Duodenal mucosa (tissue), 2 donors: Measurements from ENCODE around the gene SDK1.

Experiments
- H3K27ac ChIP-seq: one replicate; pipeline ENCODE4 v1.7.0; 2013; ENCODE audit warnings: low read depth, low read length
- H3K27me3 ChIP-seq, 2 donors: one replicate each; pipeline ENCODE4 v1.7.0; 2013; ENCODE audit warnings: low read length in 2 of 2, control low read depth in 1 of 2; ENCODE audit not compliant: insufficient read depth in 2 of 2, control insufficient read depth in 1 of 2
- H3K36me3 ChIP-seq, 2 donors: one replicate each; pipeline ENCODE4 v1.7.0; 2013; ENCODE audit warnings: low read length in 2 of 2, control low read depth in 1 of 2; ENCODE audit not compliant: insufficient read depth in 2 of 2, control insufficient read depth in 1 of 2
- H3K4me1 ChIP-seq, 2 donors: one replicate each; pipeline ENCODE4 v1.7.0; 2013; ENCODE audit warnings: low read length in 2 of 2, control low read depth in 1 of 2; ENCODE audit not compliant: insufficient read depth in 2 of 2, control insufficient read depth in 1 of 2
- H3K4me3 ChIP-seq, 2 donors: one replicate each; pipeline ENCODE4 v1.7.0; 2013; ENCODE audit warnings: low read length in 2 of 2, low read depth in 1 of 2
- H3K9ac ChIP-seq, 2 donors: one replicate each; pipeline ENCODE4 v1.7.0; 2013; ENCODE audit warnings: low read length in 2 of 2, low read depth in 1 of 2
- H3K9me3 ChIP-seq, 2 donors: one replicate each; pipeline ENCODE4 v1.7.0; 2013; ENCODE audit warnings: low read length in 2 of 2, control low read depth in 1 of 2; ENCODE audit not compliant: control insufficient read depth in 1 of 2

Gene SDK1

DNA sequence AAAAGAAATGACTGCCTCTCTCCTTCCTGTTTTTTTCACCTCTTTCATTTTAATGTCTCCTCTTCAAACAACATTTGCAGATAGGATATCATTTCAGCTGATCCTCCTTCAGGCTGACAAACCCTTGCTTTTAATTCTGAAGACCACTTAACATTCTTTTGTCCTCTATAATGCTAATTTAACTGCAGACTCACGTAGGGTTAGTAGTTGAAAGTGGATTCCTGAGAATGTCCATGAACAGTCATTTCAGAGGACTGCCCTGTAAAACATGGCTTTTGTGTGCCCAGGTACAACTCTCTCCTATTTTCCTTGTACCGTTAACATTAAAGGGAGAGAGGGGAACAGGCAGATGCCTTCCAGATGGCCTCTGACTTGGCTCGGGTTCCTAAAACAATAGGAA, 524.4 kb downstream of the SDK1 start:
- H3K4me3 ChIP-seq = no peak overlapping the region
- no peaks in the 10 kb centered on the region for H3K4me1 ChIP-seq
- H3K27ac ChIP-seq = no peak overlapping the region
- H3K27me3 ChIP-seq = no peaks in the 10 kb centered on the region
- no peaks in the 10 kb centered on the region for H3K36me3 ChIP-seq
- no peak overlapping the region for H3K9ac ChIP-seq
- no peaks in the 10 kb centered on the region for H3K9me3 ChIP-seq

DNA sequence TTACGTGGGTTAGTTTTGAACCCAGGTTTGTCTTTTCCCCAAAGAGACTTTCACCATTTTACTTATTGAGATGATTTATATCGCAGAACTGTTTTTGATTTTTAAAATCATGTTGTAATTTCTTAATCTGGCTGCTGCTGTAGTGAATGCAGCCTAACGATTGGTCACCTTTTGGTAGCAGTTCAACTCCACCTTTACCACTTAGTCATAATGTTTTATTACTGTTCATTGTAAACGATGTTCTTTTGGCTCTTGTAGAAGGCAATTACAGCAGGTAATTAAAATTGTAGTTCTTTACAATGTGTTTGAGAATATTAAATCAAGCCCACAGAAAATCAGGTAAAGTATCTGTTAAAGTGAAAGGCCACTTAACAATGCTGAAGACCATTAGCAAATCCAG, 531.1 kb downstream of the SDK1 start:
- no peak overlapping the region for H3K4me3 ChIP-seq
- no peaks in the 10 kb centered on the region for H3K27me3 ChIP-seq
- H3K27ac ChIP-seq = no peak overlapping the region
- H3K4me1 ChIP-seq = no peaks in the 10 kb centered on the region
- H3K36me3 ChIP-seq = no peaks in the 10 kb centered on the region
- H3K9ac ChIP-seq = no peak overlapping the region
- no peaks in the 10 kb centered on the region for H3K9me3 ChIP-seq

DNA sequence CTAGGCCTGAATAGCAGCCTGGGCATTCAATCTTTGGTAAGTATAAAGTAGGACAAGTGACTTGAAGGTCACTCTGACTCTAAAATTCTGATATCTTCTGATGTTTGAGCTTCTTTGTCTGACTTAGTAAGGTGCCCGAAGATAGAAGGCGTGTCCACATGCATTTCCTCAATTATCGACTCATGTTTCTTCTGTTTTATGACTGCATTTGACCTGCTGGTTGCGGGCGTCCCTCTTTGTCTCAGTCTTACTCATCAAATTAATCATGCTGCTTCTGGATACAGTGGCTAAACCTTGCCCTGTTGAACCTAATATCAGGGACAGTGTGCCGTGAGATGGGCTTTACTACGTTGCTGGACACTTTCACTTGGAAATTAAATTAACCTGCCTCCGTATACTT, 534.1 kb downstream of the SDK1 start:
- H3K4me1 ChIP-seq = no peaks in the 10 kb centered on the region
- H3K36me3 ChIP-seq = no peaks in the 10 kb centered on the region
- no peak overlapping the region for H3K4me3 ChIP-seq
- no peaks in the 10 kb centered on the region for H3K27me3 ChIP-seq
- no peaks in the 10 kb centered on the region for H3K9me3 ChIP-seq
- no peak overlapping the region for H3K27ac ChIP-seq
- no peak overlapping the region for H3K9ac ChIP-seq

DNA sequence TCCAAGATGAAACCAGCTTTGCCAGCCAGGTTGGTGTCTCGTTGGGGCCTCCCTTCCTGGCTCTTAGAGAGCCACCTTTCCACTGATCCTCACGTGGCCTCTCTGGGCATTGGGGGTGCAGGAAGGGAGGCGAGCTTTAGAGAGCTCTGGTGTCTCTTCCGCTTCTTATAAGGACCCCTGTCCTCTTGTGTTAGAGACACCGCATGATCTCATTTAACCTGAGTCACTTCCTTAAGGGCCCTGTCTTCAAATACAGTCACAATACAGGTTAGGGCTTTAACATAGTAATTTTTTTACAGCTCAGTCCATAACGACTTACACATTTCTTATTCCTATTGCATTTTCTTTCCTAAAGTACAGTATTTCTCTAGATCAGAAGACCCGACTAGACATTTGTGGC, 535.8 kb downstream of the SDK1 start:
- Histone ChIP-seq H3K36me3 (no peaks in the 10 kb centered on the region), H3K9me3 (no peaks in the 10 kb centered on the region), H3K27me3 (no peaks in the 10 kb centered on the region), H3K4me3 (no peak overlapping the region), H3K4me1 (no peaks in the 10 kb centered on the region), H3K9ac (no peak overlapping the region), H3K27ac (no peak overlapping the region)

DNA sequence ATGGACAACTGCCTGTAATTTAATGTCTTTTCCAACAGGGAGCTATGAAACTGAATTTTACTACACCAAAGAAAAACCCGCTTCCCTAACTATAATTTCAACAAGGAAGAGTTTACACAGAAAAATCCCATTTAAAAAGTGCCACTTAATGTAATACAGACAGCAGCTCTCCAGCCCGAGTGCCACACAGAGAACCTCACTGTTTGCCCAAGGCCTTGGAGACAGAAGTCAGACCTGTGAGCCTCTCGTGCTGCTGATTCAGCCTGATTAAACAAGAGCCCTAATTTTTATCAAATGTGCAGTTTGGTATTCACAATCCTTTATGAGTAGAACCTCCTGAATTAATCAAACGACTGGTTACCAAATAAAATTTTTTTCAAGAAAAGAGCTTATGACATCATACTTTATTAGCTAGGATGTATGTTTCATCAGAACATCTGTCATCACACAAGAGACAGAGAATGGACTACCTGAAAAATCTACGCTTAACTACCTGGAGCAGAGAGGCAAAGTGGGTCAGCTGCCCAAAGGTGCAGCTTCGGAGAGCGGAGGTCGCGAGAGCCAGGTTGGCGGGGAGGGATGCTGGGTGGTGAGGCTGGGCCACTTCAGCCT, 543.6 kb downstream of the SDK1 start:
- H3K27me3 ChIP-seq = no peaks in the 10 kb centered on the region
- H3K36me3 ChIP-seq = no peaks in the 10 kb centered on the region
- H3K9me3 ChIP-seq = no peaks in the 10 kb centered on the region
- H3K9ac ChIP-seq = no peak overlapping the region
- no peaks in the 10 kb centered on the region for H3K4me1 ChIP-seq
- no peak overlapping the region for H3K4me3 ChIP-seq
- H3K27ac ChIP-seq = no peak overlapping the region

DNA sequence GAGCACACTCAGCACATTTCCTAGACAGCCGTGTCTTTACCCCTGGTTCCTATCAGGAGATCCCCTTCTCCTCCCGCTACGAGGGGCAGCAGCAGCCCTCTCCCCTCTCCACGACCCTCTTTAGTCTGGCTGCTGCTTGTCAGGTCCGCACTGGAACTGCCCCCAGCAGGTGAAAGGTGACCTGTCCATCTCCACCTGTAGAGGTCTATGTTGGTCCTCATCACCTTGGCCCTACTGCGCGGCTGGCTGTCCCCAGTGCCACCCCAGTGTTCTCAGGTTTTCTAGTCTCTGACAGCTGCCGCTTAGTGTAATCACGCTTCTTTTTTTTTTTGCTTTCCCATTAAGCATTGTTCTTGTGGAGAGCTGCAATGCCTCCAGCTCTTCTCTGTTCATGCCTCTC, 545.7 kb downstream of the SDK1 start:
- Histone ChIP-seq H3K27me3 (no peaks in the 10 kb centered on the region), H3K36me3 (no peaks in the 10 kb centered on the region), H3K27ac (no peak overlapping the region), H3K4me1 (no peaks in the 10 kb centered on the region), H3K9me3 (no peaks in the 10 kb centered on the region), H3K9ac (no peak overlapping the region), H3K4me3 (no peak overlapping the region)

DNA sequence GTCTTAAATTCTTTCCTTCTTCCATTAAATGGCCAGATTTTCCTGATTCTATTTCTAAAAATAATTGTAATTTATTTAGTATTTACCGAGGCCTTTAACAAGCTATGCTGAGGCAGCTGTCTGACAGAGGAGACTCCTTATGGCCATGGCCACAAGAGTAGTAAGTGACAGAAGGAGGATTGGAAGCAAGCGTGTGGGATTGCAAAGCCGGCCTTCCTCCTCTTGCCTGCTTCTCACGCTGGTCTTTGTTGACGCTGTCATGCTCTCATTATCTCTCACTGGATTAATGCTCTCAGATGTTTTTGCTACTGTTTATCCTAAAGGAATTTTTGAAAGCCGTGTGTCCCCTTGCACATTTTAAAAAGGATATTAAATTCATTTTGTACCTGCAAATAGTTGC, 546.3 kb downstream of the SDK1 start:
- H3K36me3 ChIP-seq = no peaks in the 10 kb centered on the region
- H3K9ac ChIP-seq = no peak overlapping the region
- no peaks in the 10 kb centered on the region for H3K9me3 ChIP-seq
- no peak overlapping the region for H3K27ac ChIP-seq
- H3K4me3 ChIP-seq = no peak overlapping the region
- H3K27me3 ChIP-seq = no peaks in the 10 kb centered on the region
- no peaks in the 10 kb centered on the region for H3K4me1 ChIP-seq

DNA sequence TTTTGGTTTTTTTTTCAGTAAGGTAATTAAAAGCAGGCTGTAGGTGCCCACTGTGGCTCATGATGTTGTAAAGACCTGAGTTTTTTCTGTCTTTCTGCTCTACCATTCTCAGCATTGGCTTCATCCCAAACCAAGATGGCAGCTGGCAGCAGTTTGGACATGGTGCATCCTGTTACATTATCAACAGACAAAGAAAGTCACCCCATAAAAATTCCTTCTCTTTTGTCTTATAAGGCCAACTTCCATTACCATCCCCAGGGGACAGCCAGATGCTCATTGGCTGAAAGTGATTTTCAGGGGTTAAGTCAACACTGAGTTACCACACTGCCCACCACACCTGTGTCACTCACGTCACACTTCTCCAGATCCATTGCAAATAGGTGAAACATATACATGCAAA, 558.4 kb downstream of the SDK1 start:
- no peaks in the 10 kb centered on the region for H3K4me1 ChIP-seq
- H3K4me3 ChIP-seq = no peak overlapping the region
- no peaks in the 10 kb centered on the region for H3K27me3 ChIP-seq
- H3K27ac ChIP-seq = no peak overlapping the region
- no peaks in the 10 kb centered on the region for H3K36me3 ChIP-seq
- no peak overlapping the region for H3K9ac ChIP-seq
- H3K9me3 ChIP-seq = no peaks in the 10 kb centered on the region

DNA sequence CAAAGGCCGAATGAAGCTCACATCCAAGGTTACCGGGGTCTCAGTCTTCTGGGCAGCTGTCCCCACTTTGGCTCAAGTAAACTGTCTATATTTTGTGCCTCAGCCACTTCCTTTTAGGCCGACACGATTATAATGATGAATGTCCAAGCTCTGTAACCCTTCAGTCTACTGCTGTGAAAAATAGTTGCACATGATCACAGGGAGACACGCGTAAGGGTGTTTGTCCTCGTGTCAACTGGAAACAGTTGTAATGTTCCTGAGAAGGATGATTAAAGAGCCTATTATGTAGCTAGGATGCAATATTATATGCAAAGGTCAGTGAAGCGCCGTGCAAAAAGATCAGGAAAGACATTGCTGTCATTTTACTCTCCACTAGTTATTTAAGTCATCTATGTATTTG, 559.9 kb downstream of the SDK1 start:
- Histone ChIP-seq H3K4me1 (no peaks in the 10 kb centered on the region), H3K27ac (no peak overlapping the region), H3K9ac (no peak overlapping the region), H3K27me3 (no peaks in the 10 kb centered on the region), H3K9me3 (no peaks in the 10 kb centered on the region), H3K4me3 (no peak overlapping the region), H3K36me3 (no peaks in the 10 kb centered on the region)

DNA sequence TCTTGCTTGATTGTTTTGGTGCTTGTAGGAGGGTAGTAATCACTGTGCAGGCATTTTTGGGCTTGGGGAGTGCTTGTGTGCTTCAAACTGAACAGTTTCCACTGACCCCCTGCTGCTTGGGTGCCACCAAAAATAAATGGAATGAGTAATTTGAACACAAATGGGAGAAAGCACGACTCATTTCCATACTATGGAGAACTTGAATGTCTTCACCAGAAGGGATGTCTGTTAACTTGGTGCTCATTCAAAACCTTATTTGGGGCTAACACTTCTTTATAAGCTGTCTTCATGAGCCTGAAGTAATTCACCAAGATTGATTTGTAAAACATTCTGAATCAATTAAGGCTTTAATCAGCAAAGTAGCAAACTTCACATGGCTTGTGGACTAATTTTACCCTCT, 560.3 kb downstream of the SDK1 start:
- H3K27ac ChIP-seq = no peak overlapping the region

DNA sequence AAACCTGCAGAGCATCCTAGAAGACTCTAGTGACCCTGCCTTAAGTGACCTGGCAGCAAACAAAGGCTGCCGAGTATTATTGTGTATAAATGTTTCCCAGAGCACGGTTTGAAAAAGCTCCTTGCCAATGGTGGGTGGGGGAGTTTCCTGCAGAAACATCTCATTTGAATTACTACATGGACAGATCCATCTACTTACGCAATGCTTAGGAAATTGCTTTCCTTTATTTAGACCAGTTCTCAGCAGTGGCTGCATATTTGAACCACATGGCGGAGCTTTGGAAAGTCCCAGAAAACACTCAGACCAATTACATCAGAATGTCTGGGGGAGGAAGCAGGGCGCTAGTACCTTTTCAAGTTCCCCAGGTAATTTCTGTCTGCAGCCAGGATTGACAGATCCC, 560.9 kb downstream of the SDK1 start:
- Histone ChIP-seq H3K4me1 (peaks cover 0 to 4% of the 10 kb centered on the region in 2 donors), H3K36me3 (no peaks in the 10 kb centered on the region), H3K27ac (no peak overlapping the region), H3K9ac (no peak overlapping the region), H3K27me3 (no peaks in the 10 kb centered on the region), H3K4me3 (no peak overlapping the region), H3K9me3 (no peaks in the 10 kb centered on the region)

More for the DNA sequence above, 560.3 kb downstream of the SDK1 start:
- no peaks in the 10 kb centered on the region for H3K36me3 ChIP-seq
- no peaks in the 10 kb centered on the region for H3K9me3 ChIP-seq
- H3K9ac ChIP-seq = no peak overlapping the region
- no peak overlapping the region for H3K4me3 ChIP-seq
- H3K4me1 ChIP-seq = peaks cover 0 to under 1% of the 10 kb centered on the region in 2 donors
- H3K27me3 ChIP-seq = no peaks in the 10 kb centered on the region
